Measurements from ENCODE around the gene ANO6. TPM values are rescaled to one million over a fixed set of nuclear protein-coding genes. Genes with fewer than 3 reads are reported as not detected.
"Not testable (repeated sequence)": the region's sequence is repeated elsewhere in the genome, so short reads cannot be mapped to it uniquely, and the experiment has no call there.

Gene ANO6
- total RNA-seq, 1 donor from 2014 or later, result 57.6 TPM

- no peak for DNase-seq (ENCODE audit: low read depth)
- H3K4me3 ChIP-seq (ENCODE audit: low read depth, low read length), result no peak overlapping the region
- no peak for TF ChIP-seq CTCF (conservative IDR thresholded peaks at IDR 0.05; ENCODE audit: low read depth, low read length)
Measured at GRCh38 chr12:45315462-45315861, 99.6 kb downstream of the ANO6 start.

GRCh38 chr12:45317261-45317660, 101.4 kb downstream of the ANO6 start:
- not testable (repeated sequence) for DNase-seq (ENCODE audit: low read depth); H3K4me3 ChIP-seq (ENCODE audit: low read depth, low read length)

GRCh38 chr12:45322810-45323209, 106.9 kb downstream of the ANO6 start:
- no peak for DNase-seq (ENCODE audit: low read depth)
- no peak overlapping the region for H3K4me3 ChIP-seq (ENCODE audit: low read depth, low read length)
- TF ChIP-seq CTCF (conservative IDR thresholded peaks at IDR 0.05; ENCODE audit: low read depth, low read length), result no peak

GRCh38 chr12:45324391-45324790, 108.5 kb downstream of the ANO6 start:
- no peak for TF ChIP-seq CTCF (conservative IDR thresholded peaks at IDR 0.05; ENCODE audit: low read depth, low read length)
- H3K4me3 ChIP-seq (ENCODE audit: low read depth, low read length), result no peak overlapping the region
- no peak for DNase-seq (ENCODE audit: low read depth)

- TF ChIP-seq CTCF (conservative IDR thresholded peaks at IDR 0.05; ENCODE audit: low read depth, low read length), result no peak
- no peak for DNase-seq (ENCODE audit: low read depth)
- no peak overlapping the region for H3K4me3 ChIP-seq (ENCODE audit: low read depth, low read length)
Measured at GRCh38 chr12:45326358-45326975, 110.6 kb downstream of the ANO6 start.

GRCh38 chr12:45327823-45328383, 112.0 kb downstream of the ANO6 start:
- H3K4me3 ChIP-seq (ENCODE audit: low read depth, low read length), result no peak overlapping the region
- no peak for TF ChIP-seq CTCF (conservative IDR thresholded peaks at IDR 0.05; ENCODE audit: low read depth, low read length)
- DNase-seq (ENCODE audit: low read depth), result no peak

- TF ChIP-seq CTCF (conservative IDR thresholded peaks at IDR 0.05; ENCODE audit: low read depth, low read length), result no peak
- no peak for DNase-seq (ENCODE audit: low read depth)
- no peak overlapping the region for H3K4me3 ChIP-seq (ENCODE audit: low read depth, low read length)
Measured at GRCh38 chr12:45329238-45329637, 113.3 kb downstream of the ANO6 start.
